Colonic mucosa (tissue), 4 donors: ENCODE results near the gene DLK2. TPM values are rescaled to one million over a fixed set of nuclear protein-coding genes. Genes with fewer than 3 reads are reported as not detected.

ENCODE experiments used
- DNase-seq: peaks from one replicate; pipeline ENCODE4 v3.0.0-alpha.2; 2020
- H3K27ac ChIP-seq: fragments of 200-600 bp; one replicate; pipeline ENCODE4 v1.8.0; 2021
- H3K27me3 ChIP-seq: fragments of 200-600 bp; one replicate; pipeline ENCODE4 v1.8.0; 2021
- H3K36me3 ChIP-seq: fragments of 200-600 bp; one replicate; pipeline ENCODE4 v1.8.0; 2021
- H3K4me1 ChIP-seq: fragments of 200-600 bp; one replicate; pipeline ENCODE4 v1.8.0; 2021; ENCODE audit warnings: mild to moderate bottlenecking
- H3K4me3 ChIP-seq: fragments of 200-600 bp; one replicate; pipeline ENCODE4 v1.8.0; 2021
- H3K9ac ChIP-seq, 2 donors: one replicate each; pipeline ENCODE4 v1.7.0; 2013; ENCODE audit warnings: control low read depth in 2 of 2, low read depth in 2 of 2, low read length in 2 of 2
- H3K9me3 ChIP-seq: fragments of 200-600 bp; one replicate; pipeline ENCODE4 v1.8.0; 2021
- CTCF ChIP-seq: fragments of 200-600 bp; IDR thresholded peaks from one replicate; pipeline ENCODE4 v1.8.0; 2022; ENCODE audit warnings: antibody characterized with exemption, mild to moderate bottlenecking
- intact Hi-C: fragments of 100-400 bp; cut with DNase I; formaldehyde crosslinking; loops from one replicate; pipeline ENCODE4 v1.14.1; 2022
- microRNA-seq: library from miRNA; unstranded; fragments of <30 nt; microRNA quantifications from one replicate; pipeline ENCODE4, GENCODE V29; 2019
- total RNA-seq, 2 donors: library from RNA; stranded (reverse); fragmentation: NEBNext Ultra II Directional in 1 of 2; extraction: Animal tissue kit (Norgen Biotek cat#: 25700) in 1 of 2; gene quantifications; one replicate each; pipeline ENCODE4 v1.2.1, GENCODE V29; 2021
- donor health status: healthy.
- donor health status: DM: no; HTN: no; CAD: no.
- donor health status: DM: no; HTN: no; CAD: no.

Gene DLK2
- total RNA-seq, 2 donors from 2014 or later = 0.19 to 0.22 TPM

- Histone ChIP-seq H3K36me3 (no peaks in the 10 kb centered on the region), H3K4me1 (no peaks in the 10 kb centered on the region), H3K4me3 (no peak overlapping the region), H3K27me3 (no peaks in the 10 kb centered on the region), H3K9ac (no peak overlapping the region), H3K9me3 (no peaks in the 10 kb centered on the region), H3K27ac (no peak overlapping the region)
- TF ChIP-seq CTCF = no peak
- no peak for DNase-seq
- intact Hi-C loops = no loop called here
Observed at GRCh38 chr6:43408259-43408658, 47.1 kb downstream of the DLK2 start.

- Histone ChIP-seq H3K36me3 (no peaks in the 10 kb centered on the region), H3K9ac (no peak overlapping the region), H3K4me3 (no peak overlapping the region), H3K27me3 (no peaks in the 10 kb centered on the region), H3K9me3 (no peaks in the 10 kb centered on the region), H3K4me1 (no peaks in the 10 kb centered on the region), H3K27ac (no peak overlapping the region)
- intact Hi-C loops = no loop called here
- DNase-seq = no peak
- no peak for TF ChIP-seq CTCF
Observed at GRCh38 chr6:43407296-43407695, 48.1 kb downstream of the DLK2 start.

- no peaks in the 10 kb centered on the region for H3K36me3 ChIP-seq
Observed at GRCh38 chr6:43405354-43405753, 50.0 kb downstream of the DLK2 start.

DNA sequence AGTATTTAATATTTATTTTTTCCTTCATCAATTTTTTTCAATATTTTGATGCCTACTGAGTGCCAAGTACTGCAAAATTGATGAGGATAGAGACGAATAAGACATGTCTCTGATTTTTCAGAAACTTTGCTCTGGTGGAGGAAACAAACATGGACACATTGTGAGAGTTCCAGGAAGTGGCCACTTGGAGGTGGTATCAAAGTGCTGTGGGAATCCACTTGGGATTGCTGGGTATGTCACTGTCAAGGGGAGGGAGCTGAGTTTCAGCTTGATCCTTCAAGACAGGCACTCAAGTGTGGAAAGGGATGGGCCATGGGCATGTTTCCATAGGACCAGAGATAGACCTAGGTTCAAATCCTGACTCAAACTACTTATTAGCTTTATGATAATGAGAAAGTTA lies 52.5 kb downstream of the DLK2 start:
- H3K9me3 ChIP-seq = no peaks in the 10 kb centered on the region
- no peak for TF ChIP-seq CTCF
- intact Hi-C loops = no loop called here

More at GRCh38 chr6:43405354-43405753, 50.0 kb downstream of the DLK2 start:
- H3K4me3 ChIP-seq = no peak overlapping the region
- intact Hi-C loops = no loop called here
- no peaks in the 10 kb centered on the region for H3K9me3 ChIP-seq
- H3K9ac ChIP-seq = no peak overlapping the region
- DNase-seq = no peak
- H3K27ac ChIP-seq = no peak overlapping the region
- H3K27me3 ChIP-seq = no peaks in the 10 kb centered on the region
- no peaks in the 10 kb centered on the region for H3K4me1 ChIP-seq
- no peak for TF ChIP-seq CTCF

GRCh38 chr6:43401730-43402129 lies 53.6 kb downstream of the DLK2 start:
- Histone ChIP-seq H3K27me3 (no peaks in the 10 kb centered on the region), H3K9me3 (no peaks in the 10 kb centered on the region), H3K4me3 (no peak overlapping the region), H3K9ac (no peak overlapping the region), H3K36me3 (no peaks in the 10 kb centered on the region), H3K4me1 (no peaks in the 10 kb centered on the region), H3K27ac (no peak overlapping the region)
- no peak for DNase-seq
- intact Hi-C loops = no loop called here
- TF ChIP-seq CTCF = no peak

More for the DNA sequence above, 52.5 kb downstream of the DLK2 start:
- Histone ChIP-seq H3K36me3 (no peaks in the 10 kb centered on the region), H3K27ac (no peak overlapping the region), H3K27me3 (no peaks in the 10 kb centered on the region), H3K4me1 (no peaks in the 10 kb centered on the region), H3K4me3 (no peak overlapping the region), H3K9ac (no peak overlapping the region)
- DNase-seq = no peak

Small RNA genes within 50 kb of the gene (microRNA-seq; reads per million reads assigned to microRNA genes)
- gene MIR6780B = not detected

Other genes starting within 250 kb of the DLK2 start
- gene DNPH1, start 226.1 kb downstream of the DLK2 start, total RNA-seq = 10 to 100 TPM; 76.8 to 99.4 TPM
- 1 to 10 TPM in 1 of 2 donors, under 1 TPM in 1; 0.48 to 1.0 TPM for gene TTBK1, start 212.1 kb downstream of the DLK2 start, total RNA-seq
- not detected for gene SLC22A7, start 157.3 kb downstream of the DLK2 start, total RNA-seq
- 1 to 10 TPM in 1 of 2 donors, under 1 TPM in 1; 0.69 to 1.8 TPM for gene CRIP3, start 146.7 kb downstream of the DLK2 start, total RNA-seq
- 10 to 100 TPM; 12.3 TPM for gene ZNF318, start 85.9 kb downstream of the DLK2 start, total RNA-seq
- gene ABCC10, start 28.0 kb downstream of the DLK2 start, total RNA-seq = 10 to 100 TPM; 22.9 to 33.9 TPM
- 10 to 100 TPM; 18.6 to 26.4 TPM for gene TJAP1, start 22.0 kb upstream of the DLK2 start, total RNA-seq
- gene LRRC73, start 54.8 kb upstream of the DLK2 start, total RNA-seq = 1 to 10 TPM in 1 of 2 donors, under 1 TPM in 1; 0.77 to 1.1 TPM
- 100 to 1,000 TPM; 121 to 129 TPM for gene YIPF3, start 61.4 kb upstream of the DLK2 start, total RNA-seq
- gene POLR1C, start 61.5 kb upstream of the DLK2 start, total RNA-seq = 10 to 100 TPM; 28.1 to 41.8 TPM
- gene XPO5, start 120.5 kb upstream of the DLK2 start, total RNA-seq = 10 to 100 TPM; 23.1 to 32.3 TPM
- gene POLH, start 120.6 kb upstream of the DLK2 start, total RNA-seq = 10 to 100 TPM; 12.3 to 23.8 TPM
- gene GTPBP2, start 173.7 kb upstream of the DLK2 start, total RNA-seq = 10 to 100 TPM; 50.0 to 51.7 TPM
- gene MAD2L1BP, start 180.3 kb upstream of the DLK2 start, total RNA-seq = 10 to 100 TPM; 47.7 to 48.8 TPM
- not detected for gene RSPH9, start 189.5 kb upstream of the DLK2 start, total RNA-seq
- gene MRPS18A, start 232.2 kb upstream of the DLK2 start, total RNA-seq = 100 to 1,000 TPM in 1 of 2 donors, 10 to 100 TPM in 1; 83.6 to 120 TPM